Esophagus (tissue), 2 donors: ENCODE data around the gene IQGAP1. TPM values are rescaled to one million over a fixed set of nuclear protein-coding genes. Genes with fewer than 3 reads are reported as not detected.
"Not testable (repeated sequence)": the region's sequence is repeated elsewhere in the genome, so short reads cannot be mapped to it uniquely, and the experiment has no call there.

ENCODE experiments used
- H3K27ac ChIP-seq, 2 donors: one replicate each; pipeline ENCODE4 v1.5.1; 2013; ENCODE audit warnings: low read depth in 2 of 2, mild to moderate bottlenecking in 2 of 2, inconsistent platforms in 1 of 2, low read length in 1 of 2, moderate library complexity in 1 of 2
- H3K27me3 ChIP-seq, 2 donors: one replicate each; pipeline ENCODE4 v1.6.1; 2013; ENCODE audit warnings: low read length in 2 of 2, control low read depth in 1 of 2, mild to moderate bottlenecking in 1 of 2; ENCODE audit not compliant: insufficient read depth in 2 of 2, control insufficient read depth in 1 of 2
- H3K36me3 ChIP-seq, 2 donors: one replicate each; pipeline ENCODE4 v1.6.1; 2013; ENCODE audit warnings: low read length in 1 of 2; ENCODE audit not compliant: control insufficient read depth in 2 of 2, insufficient read depth in 2 of 2
- H3K4me1 ChIP-seq, 2 donors: one replicate each; pipeline ENCODE4 v1.6.1; 2013; ENCODE audit warnings: low read length in 1 of 2; ENCODE audit not compliant: control insufficient read depth in 2 of 2, insufficient read depth in 2 of 2
- H3K4me3 ChIP-seq, 2 donors: one replicate each; pipeline ENCODE4 v1.5.1; 2013; ENCODE audit warnings: low read length in 2 of 2, mild to moderate bottlenecking in 2 of 2, low read depth in 1 of 2, moderate library complexity in 1 of 2
- H3K9me3 ChIP-seq, 2 donors: one replicate each; pipeline ENCODE4 v1.6.1; 2013; ENCODE audit warnings: mild to moderate bottlenecking in 2 of 2, low read depth in 1 of 2, low read length in 1 of 2, moderate library complexity in 1 of 2; ENCODE audit not compliant: control insufficient read depth in 2 of 2, insufficient read depth in 1 of 2
- WGBS, 2 donors: extraction: QIAGEN DNeasy Blood & Tissue Kit; methylation state at CpG; one replicate each; pipeline ENCODE4 v1.1.7; 2013; 5-methylcytosine and 5-hydroxymethylcytosine counted together
- polyA plus RNA-seq, 2 donors: library from polyadenylated mRNA; stranded (reverse); fragments of 200-250 nt; gene quantifications; one replicate each; pipeline ENCODE4 v1.2.3, GENCODE V29; 2013
- donor health status: healthy with polysubstance abuse.
- donor health status: Bipolar disorder and iron deficiency.

IQGAP1 gene
- polyA plus RNA-seq, 2 donors = 68.4 to 106 TPM

DNA sequence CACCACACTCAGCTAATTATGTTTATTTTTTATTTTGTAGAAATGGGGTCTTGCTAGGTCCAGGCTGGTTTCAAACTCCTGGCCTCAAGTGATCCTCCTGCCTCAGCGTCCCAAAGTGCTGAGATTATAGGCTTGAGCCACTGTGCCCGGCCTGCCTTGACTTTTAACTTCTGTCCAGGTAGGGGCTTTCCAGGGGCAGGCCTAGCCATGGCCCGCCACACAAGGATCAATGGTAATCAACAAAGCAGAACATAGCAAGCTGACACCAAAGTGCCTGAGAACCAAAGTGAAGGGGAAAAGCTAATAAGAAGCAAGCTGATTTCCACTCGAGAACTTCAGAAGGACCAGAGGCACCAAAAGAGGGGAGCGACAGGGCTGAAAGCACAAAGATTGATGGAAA, 132.3 kb downstream of the IQGAP1 start:
- no peak overlapping the region for H3K4me3 ChIP-seq
- H3K4me1 ChIP-seq = no peaks in the 10 kb centered on the region
- no peak overlapping the region for H3K27ac ChIP-seq
- 81 to 90% methylated on average over 5 of the region's 5 CpGs for WGBS, 2 donors
- H3K27me3 ChIP-seq = no peaks in the 10 kb centered on the region
- H3K9me3 ChIP-seq = no peaks in the 10 kb centered on the region
- H3K36me3 ChIP-seq = no peaks in the 10 kb centered on the region

DNA sequence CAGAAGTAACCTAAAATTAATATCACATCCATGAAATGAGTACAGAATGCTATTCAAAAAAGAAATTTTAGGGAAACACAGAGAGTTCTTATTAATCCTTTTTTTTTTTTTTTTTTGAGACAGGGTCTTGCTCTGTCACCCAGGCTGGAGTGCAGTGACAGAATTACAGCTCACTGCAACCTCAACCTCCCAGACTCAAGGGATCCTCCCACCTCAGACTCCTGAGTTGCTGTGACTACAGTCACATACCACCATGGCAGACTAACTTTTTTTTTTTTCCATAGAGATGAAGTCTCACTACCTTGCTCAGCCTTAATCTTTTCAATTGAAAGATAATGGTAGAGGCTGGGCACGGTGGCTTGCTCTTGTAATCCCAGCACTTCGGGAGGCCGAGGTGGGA, 135.3 kb downstream of the IQGAP1 start:
- H3K4me1 ChIP-seq = no peaks in the 10 kb centered on the region
- WGBS, 2 donors = 93 to 98% methylated on average over 3 of the region's 3 CpGs
- no peaks in the 10 kb centered on the region for H3K9me3 ChIP-seq

GRCh38 chr15:90524018-90524803, 136.2 kb downstream of the IQGAP1 start:
- 83 to 85% methylated on average over 6 of the region's 6 CpGs for WGBS, 2 donors
- H3K4me3 ChIP-seq, H3K9me3 ChIP-seq, H3K36me3 ChIP-seq, H3K4me1 ChIP-seq, H3K27ac ChIP-seq, H3K27me3 ChIP-seq: not testable (repeated sequence)

More for the DNA sequence above, 135.3 kb downstream of the IQGAP1 start:
- Histone ChIP-seq H3K4me3 (no peak overlapping the region), H3K36me3 (no peaks in the 10 kb centered on the region), H3K27ac (no peak overlapping the region), H3K27me3 (no peaks in the 10 kb centered on the region)

- Histone ChIP-seq H3K27ac (peak overlapping the region; percentile 89 to 96), H3K27me3 (no peaks in the 10 kb centered on the region), H3K9me3 (no peaks in the 10 kb centered on the region), H3K36me3 (no peaks in the 10 kb centered on the region), H3K4me3 (peak overlapping the region; percentile 92 to 95), H3K4me1 (peaks cover 0 to under 1% of the 10 kb centered on the region in 2 donors)
- WGBS, 2 donors = 71 to 74% methylated on average over 15 of the region's 15 CpGs
Measured at GRCh38 chr15:90529011-90529370, 140.9 kb downstream of the IQGAP1 start.

GRCh38 chr15:90529371-90530249, 141.6 kb downstream of the IQGAP1 start, which contains the start of gene CRTC3:
TSS of gene CRTC3 (plus strand) at chr15:90529923. CDS start at chr15:90530072, 149 bp downstream.
- WGBS, 2 donors = 1% methylated on average over 74 to 104 of the region's 104 CpGs
- Histone ChIP-seq H3K4me1 (peaks cover 0 to 3% of the 10 kb centered on the region in 2 donors), H3K9me3 (no peaks in the 10 kb centered on the region), H3K27me3 (no peaks in the 10 kb centered on the region), H3K4me3 (peak within 1 kb of the TSS; percentile 92 to 95), H3K27ac (peak within 1 kb of the TSS; percentile 89 to 96), H3K36me3 (no peaks in the 10 kb centered on the region)

- H3K27me3 ChIP-seq = no peaks in the 10 kb centered on the region
- peaks cover 0 to 3% of the 10 kb centered on the region in 2 donors for H3K4me1 ChIP-seq
- 0 to 1% methylated on average over 56 to 76 of the region's 76 CpGs for WGBS, 2 donors
- H3K4me3 ChIP-seq = peak overlapping the region; percentile 92 to 95
- no peaks in the 10 kb centered on the region for H3K36me3 ChIP-seq
- H3K27ac ChIP-seq = peak overlapping the region; percentile 89 to 96
- no peaks in the 10 kb centered on the region for H3K9me3 ChIP-seq
Measured at GRCh38 chr15:90530250-90531051, 142.4 kb downstream of the IQGAP1 start.

DNA sequence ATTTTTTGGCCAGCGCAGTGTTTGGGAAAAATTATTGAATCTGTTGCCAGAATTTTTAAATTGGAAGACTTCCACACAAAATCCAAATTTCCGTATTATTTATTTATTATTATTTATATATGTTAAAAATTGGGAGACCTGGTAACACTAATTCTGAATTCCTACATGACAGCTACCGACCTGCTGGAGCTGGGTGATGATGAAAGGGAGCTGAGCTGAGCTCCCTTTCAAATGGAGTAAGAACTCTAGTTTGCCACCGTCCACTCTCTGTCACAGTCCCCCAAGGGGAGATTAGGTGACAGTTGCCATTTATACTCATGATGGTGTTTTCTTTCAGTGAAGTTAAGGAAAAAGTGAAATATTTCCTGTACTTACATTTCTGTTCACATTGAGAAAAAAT, 143.1 kb downstream of the IQGAP1 start:
- 24 to 36% methylated on average over 4 of the region's 4 CpGs for WGBS, 2 donors
- peak overlapping the region in 1 of 2 donors; percentile 96 for H3K27ac ChIP-seq

DNA sequence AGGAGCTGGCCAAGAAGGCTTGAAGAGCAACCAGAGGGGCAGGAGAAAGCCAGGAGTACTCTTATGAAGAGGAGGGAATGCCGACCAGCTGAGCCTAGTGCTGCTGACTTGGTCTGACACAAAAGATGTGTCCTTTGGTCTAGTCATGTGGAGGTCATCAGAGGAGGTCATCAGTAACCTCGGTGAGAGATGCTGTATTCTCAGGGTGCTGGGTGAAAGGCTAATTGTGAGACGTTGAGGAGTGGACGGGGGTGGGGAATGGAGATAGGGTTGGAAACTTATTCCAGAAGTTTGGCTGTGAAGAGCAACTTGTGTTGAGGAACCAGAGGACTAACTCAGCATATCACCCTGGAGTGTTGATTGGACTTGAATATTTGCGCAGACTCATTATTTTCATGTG, 147.2 kb downstream of the IQGAP1 start:
- Histone ChIP-seq H3K27me3 (no peaks in the 10 kb centered on the region), H3K4me1 (peaks cover 2 to 3% of the 10 kb centered on the region in 2 donors), H3K27ac (peak overlapping the region in 1 of 2 donors; percentile 4)

More for the DNA sequence above, 143.1 kb downstream of the IQGAP1 start:
- H3K27me3 ChIP-seq = no peaks in the 10 kb centered on the region
- H3K4me1 ChIP-seq = peaks cover 0 to 3% of the 10 kb centered on the region in 2 donors
- peak overlapping the region in 1 of 2 donors; percentile 92 for H3K4me3 ChIP-seq
- no peaks in the 10 kb centered on the region for H3K9me3 ChIP-seq
- no peaks in the 10 kb centered on the region for H3K36me3 ChIP-seq

GRCh38 chr15:90539789-90540188, 151.7 kb downstream of the IQGAP1 start:
- 79 to 84% methylated on average over 10 of the region's 10 CpGs for WGBS, 2 donors
- Histone ChIP-seq H3K4me1 (peaks cover 0 to 2% of the 10 kb centered on the region in 2 donors), H3K36me3 (peaks cover 0 to 2% of the 10 kb centered on the region in 2 donors), H3K9me3 (no peaks in the 10 kb centered on the region), H3K27me3 (no peaks in the 10 kb centered on the region), H3K4me3 (no peak overlapping the region), H3K27ac (no peak overlapping the region)

More for the DNA sequence above, 147.2 kb downstream of the IQGAP1 start:
- Histone ChIP-seq H3K36me3 (no peaks in the 10 kb centered on the region), H3K4me3 (no peak overlapping the region), H3K9me3 (no peaks in the 10 kb centered on the region)
- 82 to 85% methylated on average over 5 of the region's 5 CpGs for WGBS, 2 donors
